A673 (cell line): ENCODE results near the gene PPP6R1. TPM values are rescaled to one million over a fixed set of nuclear protein-coding genes. Genes with fewer than 3 reads are reported as not detected.

Experiments
- BruUV-seq: library from RNA; stranded (reverse); fragments of 400-500 nt; replicated peaks from 2 replicates; lab custom pipeline; 2021; lab: Mats Ljungman, UMichigan
- CTCF ChIA-PET: fragments of 300-600 bp; sonication (Branson Sonifier 250); formaldehyde crosslinking; loops from one replicate; lab custom pipeline; 2022; ENCODE audit warnings: antibody characterized with exemption; lab: Charles Lee
- POLR2A ChIA-PET: fragments of 300-600 bp; sonication (Branson Sonifier 250); formaldehyde crosslinking; loops from one replicate; lab custom pipeline; 2022; ENCODE audit warnings: antibody characterized with exemption; ENCODE audit not compliant: low non-redundant PET; lab: Charles Lee
- DNase-seq: peaks from one replicate; pipeline ENCODE4 v3.0.0-alpha.2; 2015; ENCODE audit warnings: low spot score
- H3K27ac ChIP-seq: fragments of 200-600 bp; sonication (generic); 2 replicates; pipeline ENCODE4 v1.5.1; 2016; ENCODE audit warnings: mixed run types, low read depth, mild to moderate bottlenecking, mixed read lengths, antibody characterized with exemption, low read length; ENCODE audit not compliant: poor library complexity, severe bottlenecking
- H3K27me3 ChIP-seq: fragments of 200-600 bp; sonication (generic); replicated peaks from 2 replicates; pipeline ENCODE4 v1.6.1; 2017; ENCODE audit warnings: mixed run types, low read depth, mild to moderate bottlenecking, mixed read lengths, antibody characterized with exemption, low read length; ENCODE audit not compliant: insufficient read depth, poor library complexity
- H3K36me3 ChIP-seq: fragments of 200-600 bp; sonication (generic); 2 replicates; pipeline ENCODE4 v1.6.1; 2016; ENCODE audit warnings: mixed run types, mild to moderate bottlenecking, mixed read lengths, antibody characterized with exemption, low read length; ENCODE audit not compliant: insufficient read depth, poor library complexity, severe bottlenecking
- H3K4me1 ChIP-seq: fragments of 200-600 bp; sonication (generic); 2 replicates; pipeline ENCODE4 v1.6.1; 2017; ENCODE audit warnings: mixed run types, mild to moderate bottlenecking, mixed read lengths, antibody characterized with exemption, low read length; ENCODE audit not compliant: insufficient read depth, poor library complexity, severe bottlenecking
- H3K4me3 ChIP-seq: fragments of 200-600 bp; sonication (generic); 2 replicates; pipeline ENCODE4 v1.5.1; 2016; ENCODE audit warnings: low read depth, mixed run types, mild to moderate bottlenecking, mixed read lengths, low read length; ENCODE audit not compliant: poor library complexity, severe bottlenecking
- H3K9me3 ChIP-seq: fragments of 200-600 bp; sonication (generic); 2 replicates; pipeline ENCODE4 v1.6.1; 2016; ENCODE audit warnings: mixed run types, low read depth, mild to moderate bottlenecking, mixed read lengths, antibody characterized with exemption, low read length; ENCODE audit not compliant: poor library complexity, severe bottlenecking
- EZH2 ChIP-seq: fragments of 200-600 bp; sonication (generic); IDR thresholded peaks from 2 replicates; pipeline ENCODE4 v1.6.1; 2017; ENCODE audit warnings: borderline replicate concordance, low read depth, mild to moderate bottlenecking, mixed read lengths, antibody characterized with exemption, low read length; ENCODE audit not compliant: poor library complexity, severe bottlenecking
- intact Hi-C: fragments of 100-400 bp; cut with micrococcal nuclease; formaldehyde crosslinking; loops from one replicate; pipeline ENCODE4 v1.10.0; 2022; ENCODE audit not compliant: unreplicated experiment
- total RNA-seq: library from RNA; stranded (reverse); gene quantifications from 2 replicates; pipeline ENCODE4 v1.2.3, GENCODE V29; 2021
- TF ChIP-seq, protein P1 (sequence below): fragments of 300-800, 200-600 bp; sonication (generic); conservative IDR thresholded peaks from 2 replicates; pipeline ENCODE4 v1.5.1; 2017; ENCODE audit warnings: low read depth, mild to moderate bottlenecking, antibody characterized with exemption, low read length, moderate library complexity, mixed read lengths

The PPP6R1 gene
- total RNA-seq, 1 experiment from 2014 or later = 108 TPM

GRCh38 chr19:55247621-55248099 is 11.2 kb downstream of the PPP6R1 start:
- intact Hi-C loops = no loop called here
- H3K9me3 ChIP-seq = no peaks in the 10 kb centered on the region
- ChIA-PET POLR2A (no interaction called here), CTCF (no interaction called here)
- no peak overlapping the region for H3K4me3 ChIP-seq
- peaks cover 31% of the 10 kb centered on the region for H3K36me3 ChIP-seq
- H3K4me1 ChIP-seq = no peaks in the 10 kb centered on the region
- no peaks in the 10 kb centered on the region for H3K27me3 ChIP-seq
- no TSS peak for BruUV-seq
- H3K27ac ChIP-seq = no peak overlapping the region
- no peak for DNase-seq
- no peak for TF ChIP-seq EZH2
- TF ChIP-seq, protein P1, sequence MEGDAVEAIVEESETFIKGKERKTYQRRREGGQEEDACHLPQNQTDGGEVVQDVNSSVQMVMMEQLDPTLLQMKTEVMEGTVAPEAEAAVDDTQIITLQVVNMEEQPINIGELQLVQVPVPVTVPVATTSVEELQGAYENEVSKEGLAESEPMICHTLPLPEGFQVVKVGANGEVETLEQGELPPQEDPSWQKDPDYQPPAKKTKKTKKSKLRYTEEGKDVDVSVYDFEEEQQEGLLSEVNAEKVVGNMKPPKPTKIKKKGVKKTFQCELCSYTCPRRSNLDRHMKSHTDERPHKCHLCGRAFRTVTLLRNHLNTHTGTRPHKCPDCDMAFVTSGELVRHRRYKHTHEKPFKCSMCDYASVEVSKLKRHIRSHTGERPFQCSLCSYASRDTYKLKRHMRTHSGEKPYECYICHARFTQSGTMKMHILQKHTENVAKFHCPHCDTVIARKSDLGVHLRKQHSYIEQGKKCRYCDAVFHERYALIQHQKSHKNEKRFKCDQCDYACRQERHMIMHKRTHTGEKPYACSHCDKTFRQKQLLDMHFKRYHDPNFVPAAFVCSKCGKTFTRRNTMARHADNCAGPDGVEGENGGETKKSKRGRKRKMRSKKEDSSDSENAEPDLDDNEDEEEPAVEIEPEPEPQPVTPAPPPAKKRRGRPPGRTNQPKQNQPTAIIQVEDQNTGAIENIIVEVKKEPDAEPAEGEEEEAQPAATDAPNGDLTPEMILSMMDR = no peak

DNA sequence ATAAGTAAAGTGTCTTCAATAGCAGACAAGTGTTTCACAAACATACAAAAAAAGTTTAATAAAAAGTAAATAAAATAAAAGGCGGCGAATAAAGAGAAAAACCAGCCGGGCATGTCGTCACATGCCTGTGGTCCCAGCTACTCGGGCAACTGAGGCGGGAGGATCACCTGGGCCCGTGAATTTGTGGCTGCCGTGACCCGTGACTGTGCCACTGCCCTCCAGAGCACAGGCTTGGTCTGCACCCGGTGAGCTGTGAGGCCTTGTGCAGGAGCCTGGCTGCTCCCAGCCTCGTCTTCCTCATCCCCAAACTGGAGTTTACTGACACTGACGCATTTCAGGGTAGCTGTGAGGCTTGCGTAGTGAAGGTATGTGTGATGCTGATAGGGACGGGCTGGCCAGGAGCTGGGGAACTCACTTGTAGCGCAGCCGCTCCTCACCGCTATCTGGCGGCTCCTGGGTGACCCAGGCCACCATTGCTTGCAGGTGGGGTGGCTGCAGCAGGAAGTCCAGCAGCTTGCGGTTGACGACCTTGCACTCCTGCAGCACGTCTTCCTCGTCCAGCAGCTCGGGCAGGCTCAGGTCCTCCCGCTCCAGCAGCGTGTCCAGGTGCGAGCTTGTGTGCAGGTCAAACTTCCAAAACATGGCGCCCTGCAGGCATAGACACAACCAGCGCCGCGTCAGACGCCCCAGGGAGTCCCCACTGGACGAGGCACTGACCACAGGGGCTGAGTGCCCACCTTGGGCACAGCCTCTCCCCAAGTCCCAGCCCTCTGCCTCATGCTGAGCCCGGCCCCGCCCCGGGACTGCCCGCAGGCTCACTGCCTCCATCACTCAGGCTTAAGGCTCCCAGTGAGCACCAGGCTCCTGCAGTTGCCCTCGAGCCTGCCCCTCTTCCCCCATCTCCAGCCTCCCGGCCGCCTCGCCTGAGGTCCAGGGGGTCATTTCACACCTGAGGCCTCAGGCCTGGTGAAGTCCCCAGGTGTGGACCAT is 12.1 kb downstream of the PPP6R1 start:
- no peaks in the 10 kb centered on the region for H3K9me3 ChIP-seq
- H3K4me1 ChIP-seq = no peaks in the 10 kb centered on the region
- no peak overlapping the region for H3K27ac ChIP-seq
- POLR2A ChIA-PET = no interaction called here
- BruUV-seq = no TSS peak
- CTCF ChIA-PET = no interaction called here
- no peaks in the 10 kb centered on the region for H3K27me3 ChIP-seq
- no peak overlapping the region for H3K4me3 ChIP-seq
- peaks cover 40% of the 10 kb centered on the region for H3K36me3 ChIP-seq
- intact Hi-C loops = no loop called here
- TF ChIP-seq, protein P1 = no peak
- no peak for TF ChIP-seq EZH2
- no peak for DNase-seq

GRCh38 chr19:55245236-55245904 is 13.4 kb downstream of the PPP6R1 start:
- TF ChIP-seq, protein P1 = no peak
- no peak for TF ChIP-seq EZH2
- intact Hi-C loops = no loop called here
- CTCF ChIA-PET = no interaction called here
- H3K9me3 ChIP-seq = no peaks in the 10 kb centered on the region
- no TSS peak for BruUV-seq
- POLR2A ChIA-PET = no interaction called here
- H3K4me3 ChIP-seq = no peak overlapping the region
- DNase-seq = no peak
- H3K27me3 ChIP-seq = no peaks in the 10 kb centered on the region
- no peaks in the 10 kb centered on the region for H3K4me1 ChIP-seq
- H3K36me3 ChIP-seq = peaks cover 49% of the 10 kb centered on the region
- H3K27ac ChIP-seq = no peak overlapping the region
